NCI-H1436 (cell line): ENCODE measurements around the gene SULT6B1.
"Not testable (repeated sequence)": the region's sequence is repeated elsewhere in the genome, so short reads cannot be mapped to it uniquely, and the experiment has no call there.

ENCODE experiments used
- DNase-seq: peaks from one replicate; lab custom pipeline; 2025; lab: John Stamatoyannopoulos, UW

Gene SULT6B1

GRCh38 chr2:37195862-37196319 lies 7.4 kb upstream of the SULT6B1 start:
- not testable (repeated sequence) for DNase-seq

- DNase-seq: no peak
Observed at GRCh38 chr2:37192551-37192950, 4.1 kb upstream of the SULT6B1 start.

GRCh38 chr2:37191747-37192146 lies 3.3 kb upstream of the SULT6B1 start:
- DNase-seq: no peak

GRCh38 chr2:37191253-37191652 lies 2.8 kb upstream of the SULT6B1 start:
- DNase-seq: no peak

- no peak for DNase-seq
Observed at GRCh38 chr2:37190290-37190689, 1.8 kb upstream of the SULT6B1 start.

GRCh38 chr2:37189452-37190153 lies 1.1 kb upstream of the SULT6B1 start:
- no peak for DNase-seq

GRCh38 chr2:37181726-37182684 lies 6.5 kb downstream of the SULT6B1 start:
- DNase-seq: no peak

- DNase-seq: no peak
Observed at GRCh38 chr2:37180640-37181039, 7.8 kb downstream of the SULT6B1 start.

- no peak for DNase-seq
Observed at GRCh38 chr2:37180006-37180639, 8.3 kb downstream of the SULT6B1 start.

- no peak for DNase-seq
Observed at GRCh38 chr2:37173741-37174140, 14.7 kb downstream of the SULT6B1 start.

GRCh38 chr2:37171624-37171950 lies 16.9 kb downstream of the SULT6B1 start:
- no peak for DNase-seq

- no peak for DNase-seq
Observed at GRCh38 chr2:37168217-37168981, 20.1 kb downstream of the SULT6B1 start.

GRCh38 chr2:37167636-37168180 lies 20.8 kb downstream of the SULT6B1 start:
- no peak for DNase-seq

GRCh38 chr2:37164757-37165156 lies 23.7 kb downstream of the SULT6B1 start:
- no peak for DNase-seq

- DNase-seq: peak; percentile 87
Observed at GRCh38 chr2:37156857-37157714, 31.4 kb downstream of the SULT6B1 start, which contains the start of gene EIF2AK2. TSS of gene EIF2AK2 (minus strand) at chr2:37156980. CDS start at chr2:37147806, 9,174 bp downstream.

- DNase-seq: no peak
Observed at GRCh38 chr2:37156071-37156856, 32.2 kb downstream of the SULT6B1 start.

GRCh38 chr2:37154785-37155184 lies 33.7 kb downstream of the SULT6B1 start:
- no peak for DNase-seq

GRCh38 chr2:37153224-37153623 lies 35.2 kb downstream of the SULT6B1 start:
- no peak for DNase-seq

- DNase-seq: no peak
Observed at GRCh38 chr2:37149626-37150322, 38.7 kb downstream of the SULT6B1 start.
